Mucosa of gallbladder (tissue), 1 donor: ENCODE data around the gene TICAM2. TPM values are rescaled to one million over a fixed set of nuclear protein-coding genes. Genes with fewer than 3 reads are reported as not detected.
"Not testable (repeated sequence)": the region's sequence is repeated elsewhere in the genome, so short reads cannot be mapped to it uniquely, and the experiment has no call there.

ENCODE experiments used
- DNase-seq: peaks from one replicate; pipeline ENCODE4 v3.0.0-alpha.2; 2020; ENCODE audit warnings: low spot score
- total RNA-seq: library from RNA; stranded (reverse); gene quantifications from one replicate; pipeline ENCODE4 v1.2.1, GENCODE V29; 2021
- donor health status: DM: no; HTN: no; CAD: no.

The TICAM2 gene, protein sequence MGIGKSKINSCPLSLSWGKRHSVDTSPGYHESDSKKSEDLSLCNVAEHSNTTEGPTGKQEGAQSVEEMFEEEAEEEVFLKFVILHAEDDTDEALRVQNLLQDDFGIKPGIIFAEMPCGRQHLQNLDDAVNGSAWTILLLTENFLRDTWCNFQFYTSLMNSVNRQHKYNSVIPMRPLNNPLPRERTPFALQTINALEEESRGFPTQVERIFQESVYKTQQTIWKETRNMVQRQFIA
- 3.3 TPM for total RNA-seq

DNA sequence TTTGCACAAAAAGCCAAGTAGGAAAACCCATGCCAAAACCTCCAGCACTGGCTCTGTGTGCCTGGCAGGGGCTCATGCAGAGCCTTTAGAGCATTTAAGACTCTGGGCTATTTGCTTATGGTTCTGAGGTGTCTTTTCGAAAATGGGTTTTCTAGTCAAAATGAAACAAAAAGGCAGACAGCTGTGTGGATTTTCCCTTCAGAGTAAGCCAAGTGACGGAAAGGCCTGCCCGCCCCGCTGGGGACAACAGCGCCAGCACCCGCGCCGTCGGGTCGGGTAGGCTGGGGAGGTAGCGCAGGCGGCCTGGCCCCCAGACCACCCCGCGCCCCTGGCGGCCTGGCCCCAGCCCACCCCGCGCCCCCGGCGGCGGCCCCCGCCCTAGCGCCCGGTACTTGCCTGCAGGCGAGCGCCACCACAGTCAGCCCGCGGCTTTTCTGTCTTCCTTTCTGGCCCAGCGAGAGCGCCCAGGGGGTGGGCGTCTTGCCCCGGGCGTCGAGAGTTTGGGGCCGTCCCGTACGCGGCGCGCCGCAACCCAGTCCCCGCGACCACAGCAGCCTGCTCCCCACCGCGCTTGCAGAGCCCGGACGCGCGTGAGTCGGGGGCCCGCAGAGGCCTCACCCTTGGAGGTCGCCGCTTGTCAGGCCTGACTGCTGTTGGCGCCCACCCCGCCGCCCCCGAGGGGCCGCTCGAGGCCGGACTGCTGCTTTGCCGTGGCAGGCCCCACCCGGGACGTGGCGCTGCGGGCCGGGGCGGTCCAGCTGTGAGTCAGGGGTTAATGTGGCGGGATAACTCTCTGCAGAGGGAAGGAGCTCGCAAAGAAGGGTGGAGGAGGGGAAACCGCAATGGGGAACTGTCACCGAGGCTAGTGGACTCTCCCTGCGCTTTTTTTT, at the start of gene TICAM2:
Gene TICAM2 (minus strand): TSS at position 779 of the 890 bp plus-strand sequence. CDS start 21,223 bp downstream, outside the sequence.
- DNase-seq: peak; percentile 62

DNA sequence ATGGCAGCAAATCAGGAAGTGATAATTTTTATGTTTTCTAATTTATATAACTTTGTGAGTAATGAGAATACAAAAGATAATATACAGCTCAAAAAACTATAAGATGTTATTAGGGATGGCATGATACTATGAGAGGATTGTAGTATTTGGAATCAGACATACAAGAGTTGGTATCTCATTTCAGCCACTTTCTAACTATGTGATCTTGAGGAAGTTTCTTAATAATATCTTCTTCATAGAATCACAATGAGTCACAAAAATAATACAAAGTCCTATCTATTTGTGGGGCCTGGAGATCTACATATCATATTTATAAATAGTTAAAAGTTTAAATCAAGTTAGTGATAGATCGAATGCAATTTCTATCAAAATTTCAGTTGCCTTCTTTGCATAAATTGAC, 47.3 kb upstream of the TICAM2 start:
- no peak for DNase-seq

DNA sequence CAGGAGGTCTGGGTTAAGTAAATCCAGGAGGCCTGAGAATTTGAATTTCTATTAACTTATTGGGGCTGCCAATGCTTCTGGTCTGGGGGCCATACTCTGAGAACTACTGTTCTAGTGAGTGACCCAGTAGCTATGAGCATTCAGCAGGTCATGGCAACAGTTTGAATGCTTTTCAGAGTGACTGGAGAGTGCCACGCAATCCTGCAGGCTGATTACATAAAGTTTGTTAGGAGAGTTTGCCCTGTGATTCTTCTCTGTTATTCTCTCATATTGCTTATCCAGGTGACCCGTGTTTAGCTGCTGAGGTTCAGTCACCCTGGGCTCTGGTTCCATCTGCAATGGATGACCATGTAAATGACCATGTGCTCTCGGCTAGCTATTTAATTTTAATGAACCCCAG, 45.8 kb upstream of the TICAM2 start:
- no peak for DNase-seq

DNA sequence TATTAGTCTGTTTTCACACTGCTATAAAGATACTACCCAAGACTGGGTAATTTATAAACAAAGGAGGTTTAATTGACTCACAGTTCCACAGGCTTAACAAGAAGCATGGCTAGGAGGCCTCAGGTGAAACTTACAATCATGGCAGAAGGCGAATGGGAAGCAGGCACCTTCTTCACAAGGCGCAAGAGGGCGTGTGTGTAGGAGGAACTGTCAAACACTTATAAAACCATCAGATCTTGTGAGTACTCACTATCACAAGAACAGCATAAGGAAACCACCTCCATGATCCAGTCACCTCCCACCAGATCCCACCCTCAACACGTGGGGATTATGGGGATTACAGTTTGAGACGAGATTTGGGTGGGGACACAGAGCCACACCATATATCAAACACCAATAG, 43.1 kb upstream of the TICAM2 start:
- not testable (repeated sequence) for DNase-seq

DNA sequence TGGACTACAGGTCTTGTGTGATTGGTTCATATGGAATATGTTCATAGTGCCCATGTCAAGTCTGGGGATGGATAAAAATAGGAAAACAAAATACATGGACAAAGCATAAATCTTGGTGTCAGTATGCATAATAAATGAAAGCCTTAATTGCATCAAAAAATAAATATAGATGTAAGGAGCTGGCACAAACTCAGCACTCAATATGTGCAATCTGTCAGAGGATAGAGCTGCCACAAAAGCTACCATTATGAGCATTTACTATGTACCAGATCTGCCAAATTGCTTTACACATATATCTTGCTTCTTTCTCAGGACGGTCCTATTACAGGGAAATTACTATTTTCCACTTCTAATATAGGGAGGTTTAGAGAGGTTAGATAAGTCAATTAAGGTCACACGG, 41.8 kb upstream of the TICAM2 start:
- DNase-seq: no peak

DNA sequence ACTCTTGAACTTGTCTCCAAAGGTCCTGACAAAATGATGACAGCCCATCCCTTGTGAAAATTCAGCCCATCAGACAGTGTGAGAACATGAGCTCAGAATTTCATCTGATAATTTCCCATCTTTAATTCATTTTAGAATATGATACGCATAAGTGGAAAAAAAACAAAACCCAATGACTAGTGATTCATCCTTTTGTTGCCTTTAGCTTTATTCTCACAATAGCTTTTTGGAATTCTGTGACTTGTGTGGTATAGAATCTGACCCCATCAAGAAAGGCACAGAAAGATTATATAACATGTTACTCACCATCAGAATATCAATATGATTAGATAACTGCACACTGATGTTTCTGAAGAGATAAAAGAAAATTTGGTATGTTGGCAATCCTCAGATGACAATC, 39.7 kb upstream of the TICAM2 start:
- no peak for DNase-seq

DNA sequence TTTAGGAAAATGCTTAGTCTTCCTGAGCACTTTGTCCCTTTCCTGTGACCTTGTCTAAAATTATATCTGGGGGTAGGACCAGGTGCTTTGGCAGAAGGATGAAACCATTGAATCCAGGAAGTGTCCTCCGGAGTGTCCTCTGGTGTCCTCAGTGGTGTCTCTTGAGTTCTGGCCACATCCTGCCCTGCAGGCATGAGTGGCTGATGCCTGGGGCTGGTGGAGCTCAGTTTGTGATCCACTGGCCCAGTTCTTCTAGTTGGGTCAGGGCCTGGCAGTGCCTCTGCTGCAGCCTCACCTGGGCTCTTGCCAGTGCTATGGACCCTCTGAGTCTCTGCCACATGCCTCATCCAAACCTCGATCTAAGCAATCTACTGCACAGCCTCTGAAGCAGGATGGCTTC, 38.0 kb upstream of the TICAM2 start:
- no peak for DNase-seq

DNA sequence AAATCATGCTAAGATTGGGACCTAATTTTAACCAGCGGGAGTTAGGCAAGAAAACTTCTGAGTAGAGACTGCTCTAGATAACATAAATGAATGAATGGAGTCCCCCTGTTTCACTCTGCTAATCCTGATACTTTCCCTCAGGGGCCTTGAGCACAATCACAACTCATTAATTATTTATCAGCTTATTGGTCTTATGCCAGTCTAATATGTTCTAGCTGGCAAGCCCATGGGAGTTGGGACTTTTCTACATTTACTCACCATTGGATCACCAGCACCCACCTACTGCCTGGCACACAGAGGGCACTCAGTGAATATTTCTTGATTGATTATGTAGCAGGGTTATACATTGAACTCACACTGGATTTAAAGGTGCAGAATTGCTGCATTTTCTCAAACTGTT, 37.1 kb upstream of the TICAM2 start:
- DNase-seq: no peak

DNA sequence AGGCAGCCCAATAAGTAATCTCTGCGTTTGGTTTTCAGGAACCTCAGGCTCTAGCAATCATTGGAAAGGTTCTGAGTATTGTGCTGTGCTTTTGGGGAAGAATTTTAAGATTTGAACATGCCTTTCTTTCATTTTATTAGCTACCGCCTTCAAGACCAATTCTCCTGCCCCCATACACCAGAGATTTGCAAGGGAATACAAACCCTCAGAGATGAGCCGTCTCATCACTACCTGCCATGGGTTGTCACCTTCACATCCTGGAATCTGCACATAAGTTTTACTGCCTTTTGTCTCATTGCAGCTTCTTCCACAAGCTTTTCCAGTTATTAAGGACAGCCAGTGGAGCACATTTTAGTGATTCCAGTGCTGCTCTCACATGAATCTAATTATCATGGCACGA, 35.2 kb upstream of the TICAM2 start:
- DNase-seq: no peak

DNA sequence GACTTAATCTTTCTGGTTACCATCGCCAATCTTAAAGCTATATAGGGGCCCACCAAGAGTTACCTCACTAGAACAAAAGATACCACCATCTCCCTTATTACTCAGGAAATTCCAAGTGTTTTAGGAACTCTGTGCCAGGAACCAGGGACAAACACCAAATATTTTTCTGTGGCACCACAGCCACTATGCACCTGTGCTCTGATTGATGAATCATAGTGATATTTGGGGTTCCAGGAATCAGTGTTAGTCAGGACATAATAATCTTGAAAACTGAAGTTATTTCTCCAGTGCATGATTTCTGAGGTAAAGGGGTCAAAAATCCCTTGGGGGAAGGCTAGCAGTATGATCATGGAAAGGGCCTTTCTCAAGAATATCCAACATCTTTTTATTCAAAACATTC, 33.7 kb upstream of the TICAM2 start:
- DNase-seq: no peak

DNA sequence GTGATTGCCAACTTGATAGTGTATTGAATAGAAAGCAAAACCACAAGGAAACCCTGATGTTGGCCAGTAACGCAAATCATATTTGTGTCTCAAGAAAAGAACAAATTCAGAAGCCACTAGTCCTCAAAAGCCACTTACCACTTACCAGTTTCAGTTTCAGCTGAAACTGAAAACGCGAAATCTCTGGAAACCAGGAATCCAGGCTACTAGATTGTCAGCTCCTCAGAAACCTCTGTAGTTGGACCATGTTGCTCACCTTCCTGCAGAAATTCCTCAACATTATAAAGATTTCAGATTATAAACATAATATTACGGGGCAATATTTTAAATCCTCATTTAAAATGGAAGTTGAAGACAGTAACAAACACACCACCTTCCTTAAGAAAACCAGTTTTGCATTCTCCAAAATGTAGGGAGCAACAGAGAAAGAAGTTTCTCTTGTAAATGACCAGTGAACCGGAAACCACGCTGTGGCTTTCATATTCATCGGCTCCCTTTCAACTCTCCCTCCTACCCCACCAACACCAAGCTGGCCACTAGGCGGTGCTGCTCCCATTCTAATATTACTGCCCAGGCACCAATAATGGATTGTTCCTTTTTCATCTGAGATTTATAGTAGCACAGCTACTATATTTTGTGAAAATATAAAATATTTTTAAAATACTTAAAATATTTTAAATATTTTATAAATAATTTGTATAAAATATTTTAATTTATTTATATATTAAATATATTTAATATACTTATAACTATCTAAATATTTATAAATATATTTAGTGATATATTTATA, 32.3 kb upstream of the TICAM2 start:
- DNase-seq: peak; percentile 89

DNA sequence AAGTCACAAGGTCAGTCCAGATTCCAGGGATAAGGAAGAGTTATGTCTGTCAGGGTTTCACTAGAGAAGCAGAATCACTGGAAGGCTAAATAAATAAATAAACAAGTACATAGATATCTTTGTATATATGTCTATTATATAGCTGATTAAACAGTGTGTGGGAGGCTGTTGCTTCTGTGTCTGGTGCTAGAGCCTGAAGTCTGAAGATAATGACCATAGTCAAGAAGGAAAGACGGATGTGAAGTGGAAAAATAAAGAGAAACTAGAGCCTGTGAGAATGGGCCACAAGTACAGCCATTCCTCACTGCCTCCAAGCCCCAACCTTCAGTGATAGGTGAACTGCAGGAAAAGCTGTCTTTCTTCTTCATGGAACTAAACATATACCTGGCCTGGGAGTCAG, 27.6 kb upstream of the TICAM2 start:
- no peak for DNase-seq

DNA sequence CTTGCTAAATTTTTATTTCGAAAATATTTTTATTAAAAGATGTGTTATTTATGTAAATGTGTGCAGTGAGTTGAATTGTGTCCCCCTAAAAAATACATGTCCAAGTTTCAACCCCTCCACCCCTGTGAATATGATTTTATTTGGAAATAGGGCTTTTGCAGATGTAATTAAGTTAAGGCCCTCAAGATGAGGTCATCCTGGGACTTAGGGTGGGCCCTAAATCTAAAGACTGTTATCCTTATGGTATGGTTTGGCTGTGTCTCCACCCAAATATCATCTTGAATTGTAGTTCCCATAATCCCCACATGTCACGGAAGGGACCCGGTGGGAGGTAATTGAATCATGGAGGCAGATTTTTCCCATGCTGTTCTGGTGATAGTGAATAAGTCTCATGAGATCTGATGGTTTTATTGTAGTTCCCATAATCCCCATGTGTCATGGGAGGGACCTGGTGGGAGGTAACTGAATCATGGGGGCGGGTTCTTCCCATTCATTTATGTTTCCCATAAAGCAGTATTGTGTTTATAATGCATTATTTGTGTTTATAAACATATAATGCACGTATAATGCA, 25.1 kb upstream of the TICAM2 start:
- no peak for DNase-seq

DNA sequence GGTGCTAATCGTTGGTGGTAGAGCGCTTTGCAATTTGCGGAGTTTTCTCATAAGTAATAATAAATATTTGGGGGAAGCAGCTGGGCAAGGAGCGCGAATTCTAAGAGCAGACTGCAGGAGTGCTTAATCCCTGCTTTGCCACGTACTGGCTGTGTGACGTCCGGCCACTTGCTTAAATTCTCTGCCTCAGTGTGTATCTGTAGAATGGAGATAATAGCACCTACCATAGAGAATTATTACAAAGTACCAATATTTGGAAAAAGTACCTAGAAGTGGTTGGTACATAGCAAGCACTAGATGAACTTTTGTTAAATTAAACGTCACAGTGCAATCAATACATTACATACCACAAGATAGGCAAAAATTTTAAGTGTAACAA, 24.2 kb upstream of the TICAM2 start:
- DNase-seq: no peak

DNA sequence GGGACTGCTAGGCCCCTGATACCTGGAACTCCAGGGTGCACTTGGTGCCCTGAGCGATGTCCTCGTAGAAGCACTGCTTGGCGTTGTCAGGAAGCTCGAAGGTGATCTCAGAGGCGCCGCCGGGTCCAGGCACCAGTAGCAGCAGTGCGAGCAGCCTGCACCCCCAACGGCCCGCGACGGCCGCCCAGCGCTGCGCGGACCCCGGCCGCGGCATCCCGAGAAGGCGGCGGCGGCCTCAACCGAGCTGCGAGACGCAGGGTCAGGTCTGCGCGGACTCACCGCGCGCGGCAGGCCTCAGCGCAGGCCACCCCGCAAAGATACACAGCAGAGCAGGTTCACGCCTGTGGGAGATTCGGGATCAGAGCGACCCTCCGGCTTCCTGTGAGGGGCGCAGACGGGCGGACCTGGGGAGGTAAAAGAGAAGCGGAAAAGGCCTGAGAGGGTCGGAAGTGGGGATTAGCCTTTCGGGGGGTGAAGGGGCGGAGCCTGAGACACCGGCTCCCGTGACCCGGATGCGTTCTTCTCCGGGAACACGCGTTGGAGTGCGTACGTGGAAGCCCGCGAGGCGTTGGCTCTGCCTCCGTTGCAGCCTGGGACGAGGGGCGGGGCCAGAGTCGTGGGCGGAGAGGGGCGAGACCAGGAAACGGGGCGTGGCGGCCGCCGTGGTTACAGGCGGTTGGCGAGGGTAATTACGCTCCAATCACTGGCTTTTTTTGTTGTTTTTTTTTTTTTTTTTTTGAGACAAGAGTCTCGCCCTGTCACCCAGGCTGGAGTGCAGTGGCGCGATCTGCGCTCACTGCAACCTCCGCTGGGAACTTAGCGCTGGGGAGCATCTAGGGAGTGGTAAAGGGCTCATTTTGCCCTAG, 23.5 kb upstream of the TICAM2 start, which contains the start of gene TMED7:
Gene TMED7 (minus strand): TSS at position 458 of the 866 bp plus-strand sequence. CDS start 244 bp downstream, at position 214.
- DNase-seq: peak; percentile 100

DNA sequence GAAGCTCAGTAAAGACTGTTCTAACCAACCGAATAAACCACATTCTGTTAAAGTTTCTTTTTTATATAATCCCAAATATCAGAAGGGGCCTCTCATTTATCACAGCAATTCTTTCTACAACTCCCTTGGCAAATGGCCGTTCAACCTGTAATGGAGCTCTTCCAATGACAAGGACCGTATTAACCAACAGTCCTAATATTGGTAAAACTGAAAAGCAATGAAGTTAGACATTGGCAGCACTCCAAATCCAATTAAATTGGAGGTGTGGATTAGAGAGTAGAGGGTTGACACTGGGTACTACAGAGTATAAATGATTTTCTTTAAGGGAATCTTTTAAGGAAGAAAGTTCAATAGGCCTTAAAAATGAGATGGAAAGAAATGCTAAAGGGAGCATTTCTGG, 22.7 kb upstream of the TICAM2 start:
- no peak for DNase-seq

DNA sequence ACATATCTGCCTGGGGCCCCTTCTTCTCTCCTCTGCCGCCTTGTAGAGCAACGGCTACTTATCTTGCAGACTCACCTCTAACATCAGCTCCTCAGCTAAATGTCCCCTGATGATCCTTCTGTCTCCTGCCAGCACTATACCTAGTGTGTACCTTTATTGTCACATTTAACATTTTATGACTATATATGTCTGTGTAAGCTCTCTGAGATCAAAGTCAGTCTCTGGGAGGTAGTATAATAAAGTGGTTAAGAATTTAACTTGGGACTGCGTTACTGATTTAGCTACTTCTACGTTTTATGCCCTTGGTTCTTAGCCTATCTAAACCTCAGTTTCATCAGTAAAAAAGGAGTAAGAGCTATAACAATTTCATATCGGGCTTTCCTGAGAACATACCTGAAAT, 21.4 kb upstream of the TICAM2 start:
- DNase-seq: no peak

DNA sequence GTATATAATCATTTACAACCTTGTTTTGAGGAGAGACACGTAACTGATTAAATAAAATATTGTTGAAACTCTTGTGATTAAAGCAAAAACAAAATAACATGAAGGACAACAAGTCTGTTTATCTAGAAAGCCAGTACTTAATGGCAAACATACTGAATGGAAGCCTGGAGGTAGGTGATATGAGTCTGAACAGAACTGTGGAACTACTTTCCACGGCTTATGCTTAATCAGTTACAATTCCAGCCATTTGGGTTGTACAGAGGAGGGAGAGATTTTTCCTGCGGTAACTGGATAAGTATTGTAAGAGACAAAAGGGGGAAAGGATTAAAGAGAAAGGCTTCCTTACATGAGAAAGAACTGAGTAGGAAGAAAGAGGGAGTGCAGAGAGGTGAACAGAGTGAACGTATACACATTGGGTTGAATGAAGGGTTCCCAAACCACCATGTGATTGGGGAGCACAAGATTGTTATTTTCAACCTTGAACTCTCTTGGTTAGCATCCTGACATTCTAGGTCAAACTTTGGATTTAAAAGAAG, 19.2 kb upstream of the TICAM2 start:
- no peak for DNase-seq

DNA sequence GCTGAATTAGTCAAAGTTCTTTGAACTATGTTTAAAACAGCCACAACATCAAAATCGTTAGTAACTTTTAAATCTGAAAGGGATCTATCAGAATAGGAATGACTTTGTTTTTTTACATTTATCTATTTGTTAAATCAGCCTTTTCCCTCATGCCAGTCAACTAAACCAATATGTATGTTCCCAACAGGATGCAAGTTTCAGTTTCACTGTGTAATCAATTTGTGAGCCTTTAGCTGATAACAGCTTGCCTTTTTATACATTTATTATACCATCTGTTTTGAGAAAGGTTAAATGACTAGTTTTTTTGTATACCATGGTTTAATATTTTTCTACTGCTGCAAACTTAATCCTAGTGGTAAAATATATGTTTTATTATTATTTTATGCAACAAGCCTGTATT, 14.6 kb upstream of the TICAM2 start:
- no peak for DNase-seq

DNA sequence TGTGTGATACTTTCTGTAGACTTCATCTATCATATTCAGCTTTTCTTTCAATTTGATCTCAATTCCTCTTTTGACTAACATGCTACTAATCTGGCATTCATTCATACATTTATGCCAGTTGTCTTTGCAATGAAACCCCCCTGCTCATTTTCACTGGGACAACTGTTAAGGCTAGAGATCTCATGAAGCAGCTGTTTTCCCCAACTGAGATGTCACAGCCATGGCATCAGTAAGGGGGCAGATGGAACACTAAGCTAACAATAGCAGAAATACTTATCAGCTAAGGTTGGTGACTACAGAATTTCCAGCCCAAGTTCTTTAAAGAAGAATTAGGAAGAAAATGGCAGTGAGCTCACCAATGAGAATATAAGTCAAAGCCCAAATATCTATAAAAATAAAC, 14.2 kb upstream of the TICAM2 start:
- no peak for DNase-seq

DNA sequence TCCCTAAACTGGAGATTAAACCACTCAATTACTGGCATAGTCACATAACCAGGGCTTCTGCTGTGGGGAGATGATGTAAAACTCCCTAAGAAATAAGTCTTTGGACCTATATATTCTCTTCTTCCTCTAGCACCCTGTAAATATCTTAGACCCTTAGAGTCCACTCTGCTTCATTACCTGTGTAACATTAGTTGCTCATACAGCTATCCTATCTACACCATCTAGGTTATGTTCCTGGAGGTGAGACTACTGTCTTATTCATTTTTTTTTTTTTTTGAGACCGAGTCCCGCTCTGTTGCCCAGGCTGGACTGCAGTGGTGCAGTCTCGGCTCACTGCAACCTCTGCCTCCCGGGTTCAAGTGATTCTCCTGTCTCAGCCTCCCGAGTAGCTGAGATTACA, 9.6 kb upstream of the TICAM2 start:
- no peak for DNase-seq
